ENCODE measurements around the gene SYNGAP1. TPM values are rescaled to one million over a fixed set of nuclear protein-coding genes. Genes with fewer than 3 reads are reported as not detected.
"Not testable (repeated sequence)": the region's sequence is repeated elsewhere in the genome, so short reads cannot be mapped to it uniquely, and the experiment has no call there.

Gene SYNGAP1
- total and polyA plus RNA-seq, 8 donors, result 0.58 to 78.8 (median 5.1) TPM

DNA sequence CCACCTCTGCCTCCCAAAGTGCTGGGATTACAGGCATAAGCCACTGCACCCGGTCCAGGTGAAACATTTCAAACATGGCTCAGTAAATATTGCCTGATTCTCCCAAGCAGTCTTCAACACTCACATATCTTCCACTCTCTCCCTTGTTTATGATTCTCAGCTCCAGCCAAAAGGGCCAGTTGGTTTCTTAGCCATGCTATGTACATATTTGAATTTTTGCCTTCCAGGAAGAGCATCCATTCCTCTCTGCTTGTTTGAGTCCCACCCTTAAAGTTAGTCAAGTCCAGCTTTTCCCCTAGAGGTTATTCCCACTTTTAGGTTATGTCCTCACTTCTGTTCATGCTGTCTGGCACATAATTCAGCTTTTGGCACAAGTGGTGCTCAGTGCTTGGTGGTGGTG, 22.3 kb upstream of the SYNGAP1 start:
- TF ChIP-seq POLR2AphosphoS5 (IDR thresholded peaks at IDR 0.05) (no peak), POLR2A (IDR thresholded peaks at IDR 0.05) (no peak), EP300 (IDR thresholded peaks at IDR 0.05) (no peak)
- TF ChIP-seq, protein P1, sequence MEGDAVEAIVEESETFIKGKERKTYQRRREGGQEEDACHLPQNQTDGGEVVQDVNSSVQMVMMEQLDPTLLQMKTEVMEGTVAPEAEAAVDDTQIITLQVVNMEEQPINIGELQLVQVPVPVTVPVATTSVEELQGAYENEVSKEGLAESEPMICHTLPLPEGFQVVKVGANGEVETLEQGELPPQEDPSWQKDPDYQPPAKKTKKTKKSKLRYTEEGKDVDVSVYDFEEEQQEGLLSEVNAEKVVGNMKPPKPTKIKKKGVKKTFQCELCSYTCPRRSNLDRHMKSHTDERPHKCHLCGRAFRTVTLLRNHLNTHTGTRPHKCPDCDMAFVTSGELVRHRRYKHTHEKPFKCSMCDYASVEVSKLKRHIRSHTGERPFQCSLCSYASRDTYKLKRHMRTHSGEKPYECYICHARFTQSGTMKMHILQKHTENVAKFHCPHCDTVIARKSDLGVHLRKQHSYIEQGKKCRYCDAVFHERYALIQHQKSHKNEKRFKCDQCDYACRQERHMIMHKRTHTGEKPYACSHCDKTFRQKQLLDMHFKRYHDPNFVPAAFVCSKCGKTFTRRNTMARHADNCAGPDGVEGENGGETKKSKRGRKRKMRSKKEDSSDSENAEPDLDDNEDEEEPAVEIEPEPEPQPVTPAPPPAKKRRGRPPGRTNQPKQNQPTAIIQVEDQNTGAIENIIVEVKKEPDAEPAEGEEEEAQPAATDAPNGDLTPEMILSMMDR (IDR thresholded peaks at IDR 0.05), result no peak
- H3K4me1 ChIP-seq, result peaks cover 0 to 14% (median under 1%) of the 10 kb centered on the region in 4 donors
- 65 to 100% (median 85%) methylated on average over 1 of the region's 1 CpG for WGBS, 5 donors
- intact Hi-C loops (cut with DNase I; ENCODE audit: low total_unique reads), result no loop called here
- no peak overlapping the region for H3K4me3 ChIP-seq
- DNase-seq, result no peak
- no peaks in the 10 kb centered on the region for H3K9me3 ChIP-seq
- no peaks in the 10 kb centered on the region for H3K27me3 ChIP-seq
- no peak overlapping the region for H3K27ac ChIP-seq
- peaks cover 0 to 11% (median 0%) of the 10 kb centered on the region in 4 donors for H3K36me3 ChIP-seq

DNA sequence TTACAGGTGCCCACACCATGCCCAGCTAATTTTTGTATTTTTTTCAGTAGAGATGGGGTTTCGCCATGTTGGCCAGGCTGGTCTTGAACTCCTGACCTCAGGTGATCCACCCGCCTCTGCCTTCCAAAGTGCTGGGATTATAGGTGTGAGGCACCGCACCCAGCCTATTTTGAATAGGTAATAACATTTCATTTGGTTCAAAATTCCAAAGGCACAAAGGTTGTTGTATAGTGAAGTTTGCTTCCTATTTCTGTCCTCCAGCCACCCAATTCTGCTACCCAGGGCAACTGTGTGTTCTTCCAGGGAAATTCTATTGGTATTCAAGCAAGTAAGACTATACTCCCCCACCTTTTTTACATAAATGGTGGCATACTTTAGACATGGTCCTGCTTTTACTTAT, 21.3 kb upstream of the SYNGAP1 start:
- 92 to 98% (median 93%) methylated on average over 3 of the region's 3 CpGs for WGBS, 5 donors
- DNase-seq; H3K4me1 ChIP-seq; intact Hi-C loops (cut with DNase I; ENCODE audit: low total_unique reads); H3K27ac ChIP-seq; H3K9me3 ChIP-seq; H3K4me3 ChIP-seq; H3K27me3 ChIP-seq: not testable (repeated sequence)
- peaks cover 0 to 15% (median 0%) of the 10 kb centered on the region in 4 donors for H3K36me3 ChIP-seq

DNA sequence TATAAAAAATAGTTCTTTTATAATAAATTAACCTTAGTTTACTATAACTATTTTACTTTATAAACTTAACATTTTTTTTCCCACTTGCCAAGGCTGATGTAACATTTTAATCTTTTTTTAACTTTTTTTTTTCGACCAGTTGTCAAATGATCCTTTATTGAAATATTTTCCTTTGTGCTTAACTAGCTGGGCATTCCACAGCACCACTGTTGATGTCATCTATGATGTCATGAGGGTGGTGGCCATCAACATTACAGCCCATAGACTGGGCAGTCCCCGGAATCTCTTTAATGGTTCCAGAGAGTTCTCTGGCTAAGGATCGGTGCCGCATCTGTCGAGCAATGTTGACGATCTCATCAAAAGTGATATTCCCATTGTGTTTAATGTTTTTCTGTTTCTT, 20.0 kb upstream of the SYNGAP1 start:
- DNase-seq; intact Hi-C loops (cut with DNase I; ENCODE audit: low total_unique reads); H3K27me3 ChIP-seq; H3K4me3 ChIP-seq; H3K27ac ChIP-seq; H3K4me1 ChIP-seq; H3K9me3 ChIP-seq: not testable (repeated sequence)
- peaks cover 0 to 27% (median 0%) of the 10 kb centered on the region in 4 donors for H3K36me3 ChIP-seq
- WGBS, 5 donors, result 94 to 99% (median 96%) methylated on average over 6 of the region's 6 CpGs

DNA sequence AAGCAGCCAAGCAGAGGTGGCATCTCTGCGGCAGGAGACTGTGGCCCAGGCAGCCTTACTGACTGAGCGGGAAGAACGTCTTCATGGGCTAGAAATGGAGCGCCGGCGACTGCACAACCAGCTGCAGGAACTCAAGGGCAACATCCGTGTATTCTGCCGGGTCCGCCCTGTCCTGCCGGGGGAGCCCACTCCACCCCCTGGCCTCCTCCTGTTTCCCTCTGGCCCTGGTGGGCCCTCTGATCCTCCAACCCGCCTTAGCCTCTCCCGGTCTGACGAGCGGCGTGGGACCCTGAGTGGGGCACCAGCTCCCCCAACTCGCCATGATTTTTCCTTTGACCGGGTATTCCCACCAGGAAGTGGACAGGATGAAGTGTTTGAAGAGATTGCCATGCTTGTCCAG, 15.0 kb upstream of the SYNGAP1 start:
- TF ChIP-seq, protein P1 (IDR thresholded peaks at IDR 0.05), result no peak
- intact Hi-C loops (cut with DNase I; ENCODE audit: low total_unique reads), result no loop called here

DNA sequence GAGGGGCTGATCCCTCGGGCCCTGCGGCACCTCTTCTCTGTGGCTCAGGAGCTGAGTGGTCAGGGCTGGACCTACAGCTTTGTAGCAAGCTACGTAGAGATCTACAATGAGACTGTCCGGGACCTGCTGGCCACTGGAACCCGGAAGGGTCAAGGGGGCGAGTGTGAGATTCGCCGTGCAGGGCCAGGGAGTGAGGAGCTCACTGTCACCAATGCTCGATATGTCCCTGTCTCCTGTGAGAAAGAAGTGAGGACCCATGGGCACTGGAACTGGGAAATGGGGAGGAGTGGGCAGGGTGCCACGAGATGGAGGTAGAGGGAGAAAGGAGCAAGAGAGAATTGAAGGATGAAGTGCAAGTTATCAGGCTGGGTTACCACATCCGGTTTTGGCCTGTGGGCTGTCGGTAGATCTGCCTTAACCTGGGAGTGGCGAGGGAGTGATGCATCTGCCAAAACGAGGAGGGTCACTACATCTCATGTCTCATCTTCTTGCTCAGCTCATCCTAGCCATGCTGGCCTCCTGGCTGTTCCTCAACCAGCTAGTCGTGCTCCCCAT, 14.4 kb upstream of the SYNGAP1 start:
- WGBS, 5 donors, result 88 to 95% (median 93%) methylated on average over 13 to 15 of the region's 15 CpGs
- TF ChIP-seq EP300 (IDR thresholded peaks at IDR 0.05), result no peak
- TF ChIP-seq, protein P1 (IDR thresholded peaks at IDR 0.05), result no peak
- no peak for TF ChIP-seq POLR2AphosphoS5 (IDR thresholded peaks at IDR 0.05)
- no peak for TF ChIP-seq POLR2A (IDR thresholded peaks at IDR 0.05)
- H3K9me3 ChIP-seq, result no peaks in the 10 kb centered on the region

More for the DNA sequence above, 15.0 kb upstream of the SYNGAP1 start:
- Histone ChIP-seq H3K9me3 (no peaks in the 10 kb centered on the region), H3K36me3 (peaks cover 0 to 24% (median 0%) of the 10 kb centered on the region in 4 donors), H3K27me3 (no peaks in the 10 kb centered on the region), H3K4me3 (no peak overlapping the region), H3K27ac (no peak overlapping the region), H3K4me1 (peaks cover 0 to 9% (median 6%) of the 10 kb centered on the region in 4 donors)
- WGBS, 5 donors, result 92 to 95% (median 95%) methylated on average over 16 to 17 of the region's 17 CpGs
- no peak for DNase-seq

More for the DNA sequence above, 14.4 kb upstream of the SYNGAP1 start:
- Histone ChIP-seq H3K4me1 (peaks cover 0 to 10% (median 6%) of the 10 kb centered on the region in 4 donors), H3K27ac (no peak overlapping the region), H3K27me3 (no peaks in the 10 kb centered on the region), H3K36me3 (peaks cover 0 to 24% (median 0%) of the 10 kb centered on the region in 4 donors), H3K4me3 (no peak overlapping the region)
- intact Hi-C loops (cut with DNase I; ENCODE audit: low total_unique reads), result no loop called here
- DNase-seq, result no peak

Data from stomach (tissue), 9 donors.